Camera-type eye (tissue), 1 donor: Measurements from ENCODE around the gene FAM53C. TPM values are rescaled to one million over a fixed set of nuclear protein-coding genes. Genes with fewer than 3 reads are reported as not detected.

Experiments
- total RNA-seq: library from RNA; depleted of rRNA; stranded (reverse); fragments of >200 nt; gene quantifications from one replicate; pipeline ENCODE4 v1.2.3, GENCODE V29; 2014

Gene FAM53C
- 23.5 TPM for total RNA-seq

GRCh38 chr5:138337685-138338410 lies at the start of gene FAM53C:
Gene FAM53C (plus strand): TSS chr5:138338266. CDS start chr5:138341336, 3,070 bp downstream.

GRCh38 chr5:138331449-138332368 lies 6.4 kb upstream of the FAM53C start, which contains the start of gene CDC25C:
Gene CDC25C (minus strand): TSS chr5:138331804. CDS start chr5:138331180, 624 bp downstream.

GRCh38 chr5:138352071-138352721 lies 14.1 kb downstream of the FAM53C start, which contains the start of gene KDM3B:
Gene KDM3B (plus strand): TSS chr5:138352685. CDS start chr5:138352796, 111 bp downstream.

Other genes with a start within 250 kb of the FAM53C start
- gene NME5, start 198.8 kb upstream of the FAM53C start, total RNA-seq, result 5.6 TPM
- gene BRD8, start 159.6 kb upstream of the FAM53C start, total RNA-seq, result 94.0 TPM
- gene KIF20A, start 159.2 kb upstream of the FAM53C start, total RNA-seq, result 12.9 TPM
- 40.4 TPM for gene CDC23, start 124.9 kb upstream of the FAM53C start, total RNA-seq
- 2.7 TPM for gene GFRA3, start 63.6 kb upstream of the FAM53C start, total RNA-seq
- 3.8 TPM for gene CDC25C, start 6.5 kb upstream of the FAM53C start, total RNA-seq
- gene KDM3B, start 14.4 kb downstream of the FAM53C start, total RNA-seq, result 127 TPM
- 29.5 TPM for gene REEP2, start 100.8 kb downstream of the FAM53C start, total RNA-seq
- gene EGR1, start 127.2 kb downstream of the FAM53C start, total RNA-seq, result 20.6 TPM
- gene ETF1, start 205.0 kb downstream of the FAM53C start, total RNA-seq, result 52.7 TPM
- 294 TPM for gene HSPA9, start 237.1 kb downstream of the FAM53C start, total RNA-seq